Inflammatory macrophage (primary cell): ENCODE data around the gene ZNF836.
"Not testable (repeated sequence)": the region's sequence is repeated elsewhere in the genome, so short reads cannot be mapped to it uniquely, and the experiment has no call there.

Experiments
- DNase-seq, 2 donors: peaks; one replicate each; pipeline ENCODE4 v3.0.0-alpha.2; 2020 to 2022
- total RNA-seq, 18 experiments: gene quantifications; one replicate each; lab custom pipeline; 2026; ENCODE audit warnings: mixed read lengths in 6 of 18, inconsistent platforms in 2 of 18; lab: John Stamatoyannopoulos, UW

Gene ZNF836
- 0.95 to 12.5 (median 4.5) reads per million in 18 experiments for total RNA-seq

DNA sequence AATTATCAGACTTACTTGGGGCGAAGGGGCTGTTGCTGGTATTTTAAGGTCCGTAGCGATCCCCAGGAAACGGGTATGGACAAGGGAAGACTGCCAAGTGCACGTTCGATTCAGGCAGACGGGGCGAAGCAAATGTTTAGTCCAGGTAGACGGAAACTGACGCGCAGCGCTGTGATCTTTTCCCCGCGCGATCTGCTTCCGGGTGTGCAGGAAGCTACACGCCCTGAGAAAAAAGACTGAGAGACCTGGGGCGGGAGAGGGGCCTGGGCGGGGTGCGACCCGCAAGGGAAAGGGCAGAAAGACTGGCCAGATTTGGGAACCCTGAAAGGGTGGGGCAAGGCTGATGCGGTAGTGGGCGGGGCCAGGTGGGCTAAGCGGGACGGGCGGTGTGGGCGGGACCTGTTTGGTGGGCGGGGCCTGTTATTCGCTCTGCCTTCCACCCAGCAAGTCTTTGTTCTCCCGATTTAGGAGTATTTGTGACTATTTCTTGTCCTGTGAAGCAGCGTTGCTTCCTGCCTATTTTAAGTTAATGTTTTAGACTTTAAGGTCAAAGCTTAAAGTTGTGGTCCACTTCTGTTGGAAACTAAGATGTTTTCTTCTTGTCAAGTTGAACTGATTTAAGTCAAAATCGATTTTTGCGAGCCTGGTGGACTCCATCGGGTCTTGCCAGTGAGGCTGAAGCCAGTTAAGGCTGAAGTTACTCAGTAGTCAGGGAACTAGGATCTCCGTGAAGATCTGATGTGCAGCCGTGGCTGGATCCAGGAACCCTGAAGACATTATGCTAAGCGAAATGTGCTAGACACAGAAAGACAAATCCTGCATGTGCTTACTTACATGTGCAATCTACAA lies at the start of gene ZNF836:
Gene ZNF836 (minus strand): TSS at position 301 of the 849 bp plus-strand sequence. CDS start 3,549 bp downstream, outside the sequence.
- peak; percentile 67 to 81 for DNase-seq

DNA sequence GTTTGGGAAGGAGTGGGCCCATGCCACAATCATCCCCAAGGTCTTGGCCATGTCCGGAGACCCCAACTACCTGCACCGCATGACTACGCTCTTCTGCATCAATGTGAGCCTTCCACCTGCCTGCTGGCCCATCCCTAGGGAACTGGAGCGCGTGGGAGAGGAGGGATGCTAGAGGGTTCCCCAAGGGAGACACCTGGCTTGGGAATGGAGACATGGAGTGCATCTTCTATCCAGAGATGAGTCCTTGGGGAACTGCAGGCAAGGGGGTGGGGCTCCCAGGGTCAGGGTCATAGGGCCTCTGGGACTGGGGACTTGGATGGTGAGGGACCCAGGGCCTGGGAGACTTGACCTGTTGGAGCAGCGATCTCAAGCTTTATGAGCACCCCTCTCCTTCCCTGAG lies 49.6 kb upstream of the ZNF836 start:
- DNase-seq: no peak

DNA sequence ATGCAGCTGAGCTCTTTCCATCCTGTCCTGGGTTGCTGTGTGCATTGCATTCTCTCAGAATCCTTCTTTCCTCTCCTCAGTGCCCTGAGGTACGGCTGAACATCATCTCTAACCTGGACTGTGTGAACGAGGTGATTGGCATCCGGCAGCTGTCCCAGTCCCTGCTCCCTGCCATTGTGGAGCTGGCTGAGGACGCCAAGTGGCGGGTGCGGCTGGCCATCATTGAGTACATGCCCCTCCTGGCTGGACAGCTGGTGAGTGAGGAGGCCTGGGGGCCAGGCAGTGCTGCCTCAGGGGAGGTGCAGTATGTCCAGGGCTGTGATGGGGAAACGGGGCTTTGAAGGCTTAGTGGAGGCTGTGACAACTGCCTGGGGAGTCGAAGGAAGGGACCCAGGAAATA lies 48.2 kb upstream of the ZNF836 start:
- DNase-seq: no peak

DNA sequence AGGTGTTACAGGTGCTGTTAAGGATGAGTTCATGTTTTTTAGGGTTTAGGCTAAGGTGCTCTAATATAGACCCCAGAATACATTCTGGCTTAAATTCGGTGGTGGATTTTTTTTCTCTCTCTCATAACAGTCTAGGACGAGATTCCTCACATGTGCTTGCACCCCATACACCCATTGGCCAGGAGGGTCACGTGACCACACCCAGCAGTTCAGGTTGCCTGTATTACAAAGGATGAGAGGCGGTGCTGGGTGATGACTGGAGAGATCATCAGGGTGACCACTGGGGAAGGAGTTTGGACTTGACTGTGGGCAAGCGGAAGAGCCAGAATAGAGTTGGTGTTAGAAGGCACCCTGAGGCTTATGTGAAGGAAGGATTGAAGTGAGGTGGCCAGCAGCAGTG lies 46.2 kb upstream of the ZNF836 start:
- DNase-seq: no peak

DNA sequence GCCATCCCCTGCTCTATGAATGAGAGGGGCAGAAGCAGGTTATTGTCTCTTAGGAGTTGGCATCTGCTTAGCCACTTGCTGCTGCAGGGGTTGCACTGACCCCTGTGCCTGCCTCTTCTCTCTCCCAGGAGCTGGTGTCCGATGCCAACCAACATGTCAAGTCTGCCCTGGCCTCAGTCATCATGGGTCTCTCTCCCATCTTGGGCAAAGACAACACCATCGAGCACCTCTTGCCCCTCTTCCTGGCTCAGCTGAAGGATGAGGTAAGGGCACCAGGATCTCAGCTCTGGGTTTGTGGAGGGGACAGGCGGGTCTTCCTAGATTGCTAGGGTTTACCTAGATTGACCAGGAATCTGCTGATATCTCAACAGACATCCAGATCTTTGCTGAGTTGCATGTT lies 45.0 kb upstream of the ZNF836 start:
- no peak for DNase-seq

DNA sequence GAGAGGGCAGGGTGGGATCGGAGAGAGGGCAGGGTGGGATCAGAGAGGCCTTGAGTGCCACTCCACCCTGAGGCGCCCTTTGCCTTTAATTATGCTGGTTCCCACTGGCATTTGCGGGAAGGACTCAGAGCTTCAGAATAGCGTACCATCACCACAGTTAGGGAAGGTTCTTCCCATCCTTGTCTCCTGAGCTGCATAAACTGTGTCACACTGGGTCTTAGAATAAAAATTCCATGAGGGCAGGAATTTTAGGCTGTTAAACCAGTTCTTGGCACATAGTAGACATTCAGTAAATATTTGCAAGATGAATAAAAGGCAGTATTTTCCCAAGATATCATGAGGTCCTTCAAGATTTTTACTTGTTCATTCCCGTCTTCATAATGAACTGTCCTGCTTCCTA lies 42.8 kb upstream of the ZNF836 start:
- no peak for DNase-seq

GRCh38 chr19:52212572-52213255 lies 41.3 kb upstream of the ZNF836 start:
- no peak for DNase-seq

DNA sequence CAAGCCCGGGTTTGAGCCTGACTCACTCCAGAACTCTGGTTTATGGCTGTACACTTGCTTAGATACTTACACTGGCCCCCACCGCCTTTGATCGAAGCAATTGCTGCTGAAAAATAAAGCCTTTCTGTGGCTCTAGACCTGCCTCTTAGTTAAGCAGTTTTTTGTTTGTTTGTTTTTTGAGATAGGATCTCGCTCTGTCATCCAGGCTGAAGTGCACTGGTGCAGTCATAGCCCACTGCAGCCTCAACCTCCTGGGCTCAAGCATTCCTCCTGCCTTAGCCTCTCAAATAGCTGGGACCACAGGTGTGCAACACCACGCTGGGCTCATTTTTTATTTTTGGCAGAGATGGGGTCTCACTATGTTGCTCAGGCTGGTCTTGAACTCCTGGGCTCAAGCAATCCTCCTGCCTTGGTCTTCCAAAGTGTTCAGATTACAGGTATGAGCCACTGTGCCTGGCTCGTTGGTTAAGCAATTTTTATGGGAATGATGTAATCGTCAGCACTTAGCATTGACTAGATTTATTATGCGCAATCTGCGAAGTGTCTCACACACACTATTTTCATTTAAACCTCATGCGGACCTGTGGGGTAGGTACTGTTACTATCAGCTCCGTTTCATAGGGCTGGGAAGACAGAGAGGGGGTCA lies 40.6 kb upstream of the ZNF836 start:
- no peak for DNase-seq

GRCh38 chr19:52211203-52211602 lies 39.8 kb upstream of the ZNF836 start:
- no peak for DNase-seq

DNA sequence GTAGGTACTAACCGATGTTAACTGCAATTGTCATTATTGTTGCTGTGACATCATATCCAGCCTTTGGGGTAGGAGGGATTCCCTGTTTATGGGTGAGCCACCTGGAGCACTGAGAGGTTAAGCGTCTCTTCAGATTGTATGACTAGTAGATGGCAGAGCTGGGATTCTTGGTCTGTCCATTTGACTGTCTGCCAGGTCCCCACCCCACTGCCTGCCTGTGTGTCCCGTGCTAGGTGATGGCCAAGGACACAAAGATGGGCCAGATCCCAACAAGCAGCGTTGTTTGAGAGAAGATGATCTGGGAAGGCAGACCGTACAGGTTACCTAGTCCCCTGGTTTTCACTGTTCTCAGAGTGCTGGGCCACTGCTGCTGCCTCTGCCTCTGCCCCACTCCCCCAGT lies 35.1 kb upstream of the ZNF836 start:
- DNase-seq: no peak

- not testable (repeated sequence) for DNase-seq
These were observed 29.5 kb upstream of the ZNF836 start for GRCh38 chr19:52200755-52201391.

GRCh38 chr19:52200044-52200443 lies 28.6 kb upstream of the ZNF836 start:
- DNase-seq: peak; percentile 69 to 83

GRCh38 chr19:52198678-52199077 lies 27.3 kb upstream of the ZNF836 start:
- DNase-seq: no peak

- no peak for DNase-seq
These were observed 26.5 kb upstream of the ZNF836 start for GRCh38 chr19:52197964-52198363.

GRCh38 chr19:52196256-52196967 lies 25.0 kb upstream of the ZNF836 start:
- DNase-seq: no peak

- DNase-seq: no peak
These were observed 20.5 kb upstream of the ZNF836 start for GRCh38 chr19:52191951-52192350.

DNA sequence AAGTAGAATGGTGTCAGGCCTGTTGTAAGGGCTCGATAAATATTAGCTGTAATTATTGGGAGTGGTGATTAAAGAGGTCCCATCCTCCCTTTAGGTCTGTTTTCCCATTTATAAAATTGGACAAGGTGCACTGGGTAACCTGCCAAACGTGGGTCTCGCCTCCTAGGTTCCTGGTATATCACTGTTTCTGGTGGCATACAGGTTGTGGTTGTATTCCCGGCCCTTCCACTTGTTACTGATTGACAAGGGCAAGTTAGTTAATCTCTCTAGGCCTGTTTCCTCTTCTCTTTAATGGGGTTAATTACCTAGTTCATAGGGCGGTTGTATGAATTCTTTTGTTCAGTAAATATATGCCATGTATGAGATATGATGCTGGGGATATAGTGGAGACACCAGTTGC lies 20.0 kb upstream of the ZNF836 start:
- no peak for DNase-seq

DNA sequence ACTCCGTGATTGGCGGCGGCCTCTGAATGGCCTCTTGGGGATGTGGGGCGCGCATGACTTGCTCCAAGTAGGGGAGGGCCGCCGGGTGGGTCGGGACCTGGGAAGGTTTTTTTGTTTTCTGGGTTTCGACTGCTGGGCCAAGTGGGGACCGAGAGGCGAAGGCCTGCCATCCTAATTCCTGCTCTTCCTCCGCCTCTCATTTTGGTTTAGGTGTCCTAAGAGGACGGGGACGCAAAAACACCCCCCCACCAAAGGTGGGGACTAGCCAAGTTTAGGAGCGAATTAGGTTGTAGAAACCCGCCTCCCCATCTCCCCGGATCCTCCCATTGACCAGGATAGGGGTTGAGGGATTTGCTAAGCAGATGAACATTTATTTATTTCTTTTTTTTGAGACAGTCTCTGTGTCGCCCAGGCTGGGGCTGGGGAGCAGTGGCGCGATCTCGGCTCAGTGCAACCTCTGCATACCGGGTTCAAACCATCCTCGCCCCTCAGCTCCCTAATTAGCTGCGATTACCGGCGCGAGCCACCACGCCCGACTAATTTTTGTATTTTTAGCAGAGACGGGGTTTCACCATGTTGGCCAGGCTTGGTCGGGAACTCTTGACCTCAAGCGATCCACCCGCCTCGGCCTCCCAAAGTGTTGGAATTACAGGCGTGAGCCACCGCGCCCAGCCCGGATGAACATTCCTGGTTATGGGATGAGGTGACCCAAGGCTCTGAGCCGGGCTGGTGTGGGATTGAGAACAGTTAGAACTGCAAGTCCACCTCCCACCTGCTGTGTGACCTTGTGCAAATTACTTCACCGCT lies 19.3 kb upstream of the ZNF836 start:
- peak; percentile 10 to 31 for DNase-seq

GRCh38 chr19:52189735-52190486 lies 18.5 kb upstream of the ZNF836 start, which contains the start of gene PPP2R1A:
TSS of gene PPP2R1A (plus strand) at chr19:52190052. CDS start at chr19:52190097, 45 bp downstream.
- DNase-seq: peak; percentile 100
